Right hindlimb (tissue), 1 donor: ENCODE data around the gene MAK.
"Not testable (repeated sequence)": the region's sequence is repeated elsewhere in the genome, so short reads cannot be mapped to it uniquely, and the experiment has no call there.

Source experiments
- DNase-seq: peaks from one replicate; pipeline ENCODE4 v3.0.0-alpha.2; 2018

The MAK gene

DNA sequence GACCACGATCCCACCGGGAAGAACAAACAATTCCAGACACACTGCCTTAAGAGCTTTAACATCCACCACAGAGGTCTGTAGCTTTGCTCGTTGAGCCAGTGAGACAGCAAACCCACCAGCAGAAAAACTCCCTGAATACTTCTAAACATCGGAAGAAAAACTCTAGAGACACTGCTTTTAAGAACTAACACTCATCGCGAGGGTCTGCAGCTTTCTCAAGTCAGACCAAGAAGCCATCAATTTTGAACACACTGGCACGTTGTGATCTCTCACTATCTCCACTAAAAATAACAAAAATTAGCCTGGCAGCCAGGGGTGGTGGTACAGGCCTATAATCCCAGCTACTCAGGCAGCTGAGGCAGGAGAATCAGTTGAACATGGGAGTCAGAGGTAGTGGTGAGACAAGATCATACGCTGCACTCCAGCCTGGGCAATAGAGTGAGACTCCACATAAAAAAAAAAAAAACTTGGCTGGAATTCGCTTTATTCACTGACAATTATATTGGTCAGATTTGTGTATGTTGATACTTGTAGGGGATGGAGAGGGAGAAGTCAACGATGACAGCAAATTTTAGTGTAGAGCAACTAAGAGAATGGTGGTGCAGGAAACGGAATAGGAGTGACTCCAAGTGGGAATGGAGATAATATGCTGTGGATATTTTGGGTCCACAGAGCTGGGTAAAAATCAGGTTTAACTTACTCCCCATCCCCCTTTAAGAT is 116.3 kb downstream of the MAK start:
- DNase-seq: no peak

DNA sequence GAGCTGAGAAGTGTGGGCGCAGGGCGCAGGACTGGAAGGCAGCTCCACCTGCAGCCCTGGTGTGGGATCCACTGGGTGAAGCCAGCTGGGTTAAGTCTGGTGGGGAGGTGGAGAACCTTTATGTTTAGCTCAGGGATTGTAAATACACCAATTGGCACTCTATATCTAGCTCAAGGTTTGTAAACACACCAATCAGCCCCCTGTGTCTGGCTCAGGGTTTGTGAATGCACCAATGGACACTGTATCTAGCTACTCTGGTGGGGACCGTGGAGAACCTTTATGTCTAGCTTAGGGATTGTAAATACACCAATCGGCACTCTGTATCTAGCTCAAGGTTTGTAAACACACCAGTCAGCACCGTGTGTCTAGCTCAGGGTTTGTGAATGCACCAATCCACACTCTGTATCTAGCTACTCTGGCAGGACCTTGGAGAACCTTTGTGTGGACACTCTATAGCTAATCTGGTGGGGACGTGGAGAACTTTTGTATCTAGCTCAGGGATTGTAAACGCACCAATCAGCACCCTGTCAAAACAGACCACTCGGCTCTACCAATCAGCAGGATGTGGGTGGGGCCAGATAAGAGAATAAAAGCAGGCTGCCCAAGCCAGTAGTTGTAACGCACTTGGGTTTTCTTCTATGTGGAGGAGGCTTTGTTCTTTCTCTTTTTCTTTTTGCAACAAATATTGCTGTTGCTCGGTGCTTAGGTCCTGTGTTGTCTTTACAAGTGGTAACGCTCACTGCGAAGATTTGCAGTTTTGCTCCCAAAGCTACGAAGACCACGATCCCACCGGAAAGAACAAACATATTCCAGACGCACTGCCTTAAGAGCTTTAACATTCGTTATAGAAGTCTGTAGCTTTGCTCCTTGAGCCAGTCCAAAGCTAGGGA is 117.1 kb downstream of the MAK start:
- DNase-seq: not testable (repeated sequence)

GRCh38 chr6:10720265-10720959 is 117.9 kb downstream of the MAK start:
- DNase-seq: peak; percentile 64

DNA sequence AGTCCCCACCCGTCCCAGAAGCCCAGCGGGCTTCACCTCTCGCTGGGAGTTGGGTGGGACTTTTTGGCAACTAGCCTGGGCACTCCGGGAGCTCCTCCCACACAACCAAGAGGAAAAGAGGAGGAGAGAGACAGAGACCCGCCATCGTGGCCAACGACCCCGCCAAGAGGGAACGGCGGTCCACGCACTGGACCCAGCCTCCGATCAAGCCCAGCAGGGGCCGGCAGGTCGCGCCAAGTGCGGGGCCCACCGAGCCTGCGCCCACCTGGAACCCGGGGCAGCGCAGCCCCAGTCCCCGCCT is 118.4 kb downstream of the MAK start:
- peak; percentile 60 for DNase-seq

DNA sequence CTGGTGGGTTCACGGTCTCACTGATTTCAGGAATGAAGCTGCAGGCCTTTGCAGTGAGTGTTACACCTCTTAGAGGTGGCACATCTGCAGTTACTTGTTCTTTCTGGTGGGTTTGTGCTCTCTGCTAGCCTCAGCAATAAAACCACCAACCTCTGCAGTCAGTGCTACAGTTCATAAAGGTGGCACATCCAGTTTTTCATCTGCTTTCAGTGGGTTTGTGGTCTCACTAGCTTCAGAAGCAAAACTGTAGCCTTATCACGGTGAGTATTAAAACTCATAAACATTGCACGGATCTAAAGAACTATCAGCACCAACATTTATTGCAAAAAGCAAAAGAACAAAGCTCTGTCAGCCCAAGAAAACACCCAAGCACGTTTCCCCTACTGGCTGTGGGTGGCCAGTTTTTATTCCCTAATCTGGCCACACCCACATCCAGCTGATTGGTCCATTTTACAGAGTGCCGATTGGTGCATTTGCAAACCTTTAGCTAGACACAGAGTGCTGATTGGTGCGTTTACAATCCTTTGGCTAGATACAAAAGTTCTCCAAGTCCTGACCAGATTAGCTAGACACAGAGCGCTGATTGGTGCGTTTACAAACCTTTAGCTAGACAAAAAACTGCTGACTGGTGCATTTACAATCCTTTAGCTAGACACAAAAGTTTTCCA is 118.9 kb downstream of the MAK start:
- DNase-seq: no peak

DNA sequence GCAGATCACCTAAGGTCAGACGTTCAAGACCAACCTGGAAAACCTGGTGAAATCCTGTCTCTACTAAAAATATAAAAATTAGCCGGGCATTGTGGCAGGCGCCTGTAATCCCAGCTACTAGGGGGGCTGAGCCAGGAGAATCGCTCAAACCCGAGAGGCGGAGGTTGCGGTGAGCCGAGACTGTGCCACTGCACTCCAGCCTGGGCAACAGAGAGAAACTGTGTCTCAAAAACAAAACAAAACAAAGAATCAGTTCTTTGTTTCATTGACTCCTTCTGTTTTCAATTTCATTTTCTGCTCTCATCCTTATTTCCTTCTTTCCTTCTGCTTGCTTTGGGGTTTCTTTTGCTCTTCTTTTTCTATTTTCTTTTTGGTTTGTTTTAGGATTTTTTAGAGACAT is 124.4 kb downstream of the MAK start:
- DNase-seq: no peak
